HG03469 (cell line): ENCODE data around the gene FOXO3.

Source experiments
- ATAC-seq: cut with Tn5 transposase; IDR thresholded peaks from one replicate; pipeline ENCODE4 v1.9.1; 2021; ENCODE audit warnings: mild to moderate bottlenecking, moderate library complexity, moderate number of reproducible peaks; ENCODE audit not compliant: unreplicated experiment

FOXO3 gene

GRCh38 chr6:108625581-108625980, 64.9 kb downstream of the FOXO3 start:
- ATAC-seq, result no peak

GRCh38 chr6:108626777-108627176, 66.1 kb downstream of the FOXO3 start:
- no peak for ATAC-seq

DNA sequence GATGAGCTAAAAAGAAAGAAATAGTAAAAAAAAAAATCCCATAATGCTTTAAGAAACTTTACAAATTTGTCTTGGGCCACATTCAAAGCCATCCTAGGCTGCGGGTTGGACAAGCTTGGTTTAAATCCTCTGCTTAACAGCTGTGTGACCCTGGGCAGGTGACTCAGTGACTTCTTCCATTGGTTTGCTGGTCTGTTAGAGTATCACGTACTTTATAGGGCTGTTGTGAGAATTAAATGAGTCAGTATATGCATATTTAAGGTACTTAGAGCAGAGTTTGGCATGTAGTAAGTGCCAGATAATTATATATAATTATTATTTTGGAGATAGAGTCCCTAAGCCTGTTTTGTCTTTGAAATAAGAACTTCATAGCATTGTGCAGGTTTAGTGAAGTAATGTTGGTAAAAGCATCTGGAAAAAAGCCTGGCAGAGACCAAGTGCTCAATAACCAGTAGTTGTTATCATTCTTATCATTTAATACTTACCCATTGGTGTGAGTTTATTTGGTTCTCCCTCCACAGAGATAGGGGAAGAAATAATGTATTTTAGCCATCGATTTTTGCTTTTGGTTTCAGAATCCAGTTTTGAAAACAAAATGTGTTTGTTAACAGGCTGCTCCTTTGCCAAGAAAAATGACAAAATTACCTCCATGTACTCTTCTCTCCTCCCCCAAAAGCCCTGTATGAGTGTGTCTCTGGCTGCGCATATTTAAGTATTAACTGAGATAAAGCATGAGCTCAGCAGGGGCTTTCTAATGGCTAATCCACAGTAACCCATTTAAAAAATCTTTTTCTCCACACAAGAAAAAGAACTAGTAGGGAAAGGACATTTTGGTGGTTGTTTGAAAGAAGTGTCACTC, 67.2 kb downstream of the FOXO3 start:
- ATAC-seq, result no peak

- ATAC-seq, result no peak
Measured at GRCh38 chr6:108630050-108630714, 69.5 kb downstream of the FOXO3 start.

- ATAC-seq, result no peak
Measured at GRCh38 chr6:108632441-108632840, 71.7 kb downstream of the FOXO3 start.

- no peak for ATAC-seq
Measured at GRCh38 chr6:108633436-108633835, 72.7 kb downstream of the FOXO3 start.

DNA sequence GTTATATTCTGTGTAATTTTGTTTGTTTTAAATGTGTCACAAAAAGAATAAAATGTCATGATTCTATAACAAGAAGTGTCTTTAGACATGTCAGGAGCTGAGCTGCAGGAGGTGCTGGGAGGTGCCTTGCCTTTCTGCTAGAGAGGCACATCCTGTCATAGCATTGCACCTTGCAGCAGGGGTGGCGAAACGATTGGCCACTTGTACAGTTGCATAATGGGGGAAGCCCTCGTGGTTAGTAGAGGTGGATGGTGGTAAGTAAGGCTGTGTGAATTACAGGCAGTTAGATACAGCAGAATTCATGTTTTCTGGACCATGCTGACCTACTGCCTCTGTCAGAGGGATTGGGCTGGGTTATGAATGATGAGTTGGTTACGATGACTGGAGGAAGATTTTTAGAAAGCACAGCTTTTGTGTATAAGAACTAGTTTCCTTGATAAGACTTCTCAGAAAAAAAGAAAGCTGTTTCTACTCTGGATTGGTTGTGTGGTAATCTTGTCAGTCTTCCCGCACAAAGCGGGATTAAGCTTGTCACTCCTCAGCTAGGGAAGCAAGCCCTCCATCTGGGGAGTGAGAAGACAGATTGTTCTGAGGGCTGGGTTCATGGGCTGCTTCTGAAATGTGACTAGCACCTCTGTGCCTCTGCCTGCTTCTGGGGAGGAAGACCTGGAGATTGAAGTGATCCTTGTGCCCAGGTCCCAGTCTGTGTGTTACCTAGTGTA, 74.9 kb downstream of the FOXO3 start:
- ATAC-seq, result no peak

- no peak for ATAC-seq
Measured at GRCh38 chr6:108637963-108638362, 77.2 kb downstream of the FOXO3 start.

DNA sequence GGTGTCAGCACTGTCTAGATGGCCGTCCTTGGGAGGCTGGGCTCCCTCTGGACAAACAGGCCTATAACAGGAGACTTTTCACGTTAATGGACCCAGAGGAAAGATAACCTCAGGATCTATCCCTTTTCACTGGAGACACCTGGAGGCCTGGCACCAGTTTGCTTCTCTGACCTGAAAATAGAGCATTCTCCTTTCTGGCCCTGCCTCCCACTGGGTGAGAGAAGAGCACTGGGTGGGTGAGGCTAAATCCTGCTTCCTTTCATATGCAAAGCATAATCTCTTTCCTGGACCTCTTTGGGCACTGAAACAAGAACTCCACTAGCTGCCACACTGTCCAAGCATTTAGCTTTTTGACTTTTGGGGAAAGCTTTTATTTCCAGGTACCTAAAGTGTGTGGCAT, 78.3 kb downstream of the FOXO3 start:
- ATAC-seq, result no peak

DNA sequence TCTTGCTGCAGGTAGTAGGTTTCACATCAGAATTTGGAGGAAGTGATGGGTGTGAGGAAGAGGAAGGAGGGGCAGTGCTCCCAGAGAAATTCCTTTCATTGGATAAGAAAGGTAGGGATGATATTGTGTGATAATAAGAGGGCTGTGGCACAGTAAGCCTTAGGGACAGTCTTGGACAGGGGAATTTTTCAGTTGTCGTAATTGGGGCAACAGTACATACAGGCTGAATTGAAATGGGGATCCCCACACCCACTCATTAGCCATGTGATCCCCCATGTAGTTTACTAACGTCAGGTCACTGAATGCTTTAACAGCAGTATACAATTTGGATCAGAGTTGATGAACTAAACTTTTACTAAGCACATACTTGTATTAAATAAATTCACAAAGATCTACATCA, 79.4 kb downstream of the FOXO3 start:
- ATAC-seq, result no peak

- ATAC-seq, result no peak
Measured at GRCh38 chr6:108643184-108643583, 82.5 kb downstream of the FOXO3 start.

DNA sequence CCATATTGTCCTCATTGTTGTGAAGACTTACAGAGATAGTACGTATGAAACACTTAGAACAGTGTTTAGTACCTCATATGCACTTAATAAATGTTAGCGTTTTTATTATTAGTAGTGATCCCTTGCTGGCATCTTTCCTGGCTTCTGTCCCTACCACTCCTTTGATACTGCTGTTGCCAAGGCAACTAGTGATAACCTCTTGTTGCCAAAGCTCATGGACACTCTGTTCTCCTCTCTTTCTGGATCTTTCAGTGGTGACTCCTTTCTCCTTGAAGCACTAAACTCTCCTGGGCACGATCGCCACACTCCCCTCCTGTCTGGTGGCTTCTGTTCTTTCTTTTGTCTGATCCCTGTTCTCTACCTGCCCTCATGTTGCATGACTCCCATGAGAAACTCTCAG, 83.5 kb downstream of the FOXO3 start:
- ATAC-seq, result no peak

DNA sequence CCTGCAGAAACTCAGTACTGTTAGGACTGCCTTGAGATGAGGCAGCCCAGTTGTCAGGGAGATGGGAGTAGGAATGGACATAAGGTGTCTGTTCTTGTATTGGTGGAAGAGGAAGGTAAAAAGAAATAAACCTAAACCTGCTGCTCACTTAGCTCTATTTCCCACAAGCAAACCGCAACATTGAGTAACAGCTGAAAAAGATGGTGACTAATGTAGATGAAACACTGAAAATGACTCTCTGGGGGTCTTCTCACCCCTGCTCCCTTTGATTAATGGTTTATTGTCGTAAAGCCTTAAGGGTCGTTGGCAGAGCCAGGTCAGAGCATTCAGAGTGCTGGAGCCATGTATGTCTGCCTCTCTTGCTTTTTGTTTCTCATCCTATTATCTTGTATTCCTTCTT, 87.5 kb downstream of the FOXO3 start:
- ATAC-seq, result no peak

GRCh38 chr6:108650325-108650724, 89.6 kb downstream of the FOXO3 start:
- ATAC-seq, result no peak

DNA sequence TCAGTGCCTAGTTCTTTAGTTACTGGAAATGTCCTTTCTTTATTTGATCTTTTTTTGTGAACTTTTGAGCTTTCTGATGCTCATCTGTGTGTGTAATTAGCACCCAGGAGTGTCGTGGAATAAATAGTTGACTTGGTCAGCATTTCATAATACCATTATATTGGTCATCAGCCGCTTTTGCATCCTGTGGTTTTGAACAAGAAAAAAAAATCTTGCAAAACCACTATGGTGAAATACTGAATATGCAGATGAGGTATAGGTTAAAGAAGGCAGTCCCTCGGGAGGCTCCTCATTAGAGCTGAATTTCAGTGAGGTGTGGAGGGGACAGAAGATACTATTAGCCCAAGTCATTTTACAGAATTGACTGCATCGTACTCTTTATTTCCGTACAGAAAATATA, 90.1 kb downstream of the FOXO3 start:
- no peak for ATAC-seq

DNA sequence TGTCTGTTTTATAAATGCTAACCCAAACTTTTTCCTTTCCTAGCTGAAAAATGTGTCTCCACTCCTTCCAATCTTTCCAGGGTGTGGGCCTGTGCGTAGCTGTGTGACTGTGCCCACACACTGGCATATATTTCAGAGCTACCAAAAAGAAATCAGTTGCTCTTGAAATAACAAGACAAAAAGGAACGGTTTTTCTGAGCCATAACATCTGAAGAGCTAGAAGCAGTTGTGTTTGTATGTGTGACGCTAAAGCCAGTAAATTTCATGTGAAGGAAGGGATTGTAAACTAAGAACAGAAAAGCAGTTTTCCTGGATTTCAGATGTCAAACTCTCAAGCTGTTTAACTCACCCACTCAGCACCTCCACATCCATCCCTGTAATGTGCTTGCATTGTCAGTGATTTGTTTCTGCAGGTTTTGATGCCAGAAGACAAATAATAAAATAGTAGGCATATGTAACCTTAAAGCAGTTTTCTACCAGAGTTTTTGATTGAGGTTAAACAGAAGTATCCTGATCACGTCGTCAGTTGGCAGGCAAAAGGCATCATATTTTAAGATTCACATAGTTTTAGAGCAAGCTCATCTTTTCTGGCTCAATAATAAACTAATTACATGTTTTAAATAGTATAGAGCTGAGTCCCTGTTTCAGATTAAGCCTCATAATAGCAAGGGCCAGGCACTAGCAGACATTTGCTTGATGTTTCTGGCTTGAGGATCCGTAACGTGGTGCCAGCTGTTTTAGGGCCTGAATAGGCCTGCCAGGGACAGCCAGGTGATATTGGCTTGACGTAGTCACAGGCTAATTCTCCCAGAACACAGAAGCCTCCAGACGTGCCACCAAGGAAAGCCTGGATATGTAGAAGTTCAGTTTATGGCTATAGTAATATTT, 90.9 kb downstream of the FOXO3 start:
- ATAC-seq, result no peak

DNA sequence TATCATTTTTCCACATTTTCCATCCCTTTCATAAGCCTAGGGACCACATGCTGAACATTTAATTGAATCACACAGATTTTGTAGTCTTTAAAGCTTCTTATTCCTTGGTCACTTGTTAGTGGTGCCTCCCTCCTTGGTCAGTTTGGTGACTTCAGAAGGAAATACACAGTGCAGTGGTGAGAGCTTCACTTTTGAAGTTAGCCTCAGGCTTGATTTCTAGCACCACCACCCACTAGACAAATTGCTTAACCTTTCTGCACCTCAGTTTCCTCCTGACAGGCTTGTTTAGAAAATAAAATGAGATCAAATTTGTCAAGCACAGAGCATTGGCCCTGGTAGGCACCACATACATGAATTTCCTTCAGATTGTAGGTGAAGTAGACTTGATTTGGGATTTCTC, 91.7 kb downstream of the FOXO3 start:
- no peak for ATAC-seq

DNA sequence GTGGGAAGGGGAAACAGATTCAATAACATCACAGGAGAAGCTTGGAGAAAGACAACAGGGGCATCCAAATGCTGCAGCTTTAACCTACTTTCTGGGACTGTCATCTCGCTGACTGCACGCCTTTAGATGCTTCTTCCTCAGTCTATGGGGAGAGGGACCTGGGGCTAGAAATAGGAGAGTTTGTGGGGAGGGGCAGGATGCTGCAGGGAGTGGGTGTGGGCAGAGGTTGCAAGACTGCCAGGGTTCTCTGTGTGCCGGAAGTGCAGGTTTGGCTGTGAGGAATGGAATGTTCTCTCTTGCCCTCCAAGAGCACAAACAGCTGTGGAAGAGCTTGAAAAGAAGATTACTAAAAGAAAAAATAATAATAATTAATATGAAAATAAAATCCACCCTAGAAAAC, 93.2 kb downstream of the FOXO3 start:
- ATAC-seq, result no peak

DNA sequence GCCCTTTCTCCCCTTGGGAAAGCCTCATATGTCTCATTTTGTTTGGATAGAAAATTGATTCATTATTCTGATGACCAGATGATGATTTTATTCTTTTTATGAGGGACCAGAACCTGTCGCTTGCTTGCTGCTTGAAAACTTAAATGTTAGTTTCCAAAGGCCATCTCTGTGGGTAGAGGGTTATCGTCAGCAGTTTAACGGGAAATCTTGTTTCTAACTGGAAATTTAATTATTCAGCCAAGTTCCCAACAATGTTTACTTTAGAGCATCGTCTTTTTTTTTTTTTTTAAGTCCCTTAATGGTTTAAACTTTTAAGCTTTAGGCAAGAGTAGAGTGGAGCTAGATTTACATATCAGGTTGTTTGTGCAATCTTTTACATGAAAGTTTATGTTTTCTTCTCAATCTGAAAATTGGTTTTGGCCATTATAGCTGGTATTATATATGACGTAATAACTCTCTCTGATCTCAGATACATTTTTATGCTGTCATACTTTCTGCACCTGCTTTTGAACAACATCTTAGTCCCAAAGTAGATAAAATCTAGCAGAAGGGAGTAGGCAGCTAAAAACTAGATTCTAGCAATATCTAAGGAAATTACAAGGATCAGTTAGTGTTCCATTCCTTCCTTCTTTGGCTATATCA, 93.9 kb downstream of the FOXO3 start:
- no peak for ATAC-seq
